Stimulated activated CD8-positive, alpha-beta memory T cell treated with anti-CD3 and anti-CD28 coated beads, Interleukin-7, amount 100 ng/mL, for 24 hours (primary cell): ENCODE measurements around the gene CASZ1.

ENCODE experiments used
- DNase-seq: peaks from one replicate; pipeline ENCODE4 v3.0.0-alpha.2; 2020; ENCODE audit warnings: low read depth

The CASZ1 gene

GRCh38 chr1:10685196-10685807, 111.1 kb downstream of the CASZ1 start:
- no peak for DNase-seq

- no peak for DNase-seq
Observed at GRCh38 chr1:10684221-10684620, 112.2 kb downstream of the CASZ1 start.

- no peak for DNase-seq
Observed at GRCh38 chr1:10682449-10683309, 113.8 kb downstream of the CASZ1 start.

GRCh38 chr1:10682108-10682445, 114.4 kb downstream of the CASZ1 start:
- DNase-seq: no peak

GRCh38 chr1:10681296-10682107, 114.9 kb downstream of the CASZ1 start:
- no peak for DNase-seq

GRCh38 chr1:10680487-10680886, 116.0 kb downstream of the CASZ1 start:
- no peak for DNase-seq

GRCh38 chr1:10679496-10680220, 116.8 kb downstream of the CASZ1 start:
- DNase-seq: no peak

GRCh38 chr1:10678852-10679251, 117.6 kb downstream of the CASZ1 start:
- no peak for DNase-seq

- no peak for DNase-seq
Observed at GRCh38 chr1:10678402-10678801, 118.0 kb downstream of the CASZ1 start.

GRCh38 chr1:10677491-10678391, 118.7 kb downstream of the CASZ1 start:
- no peak for DNase-seq

GRCh38 chr1:10676963-10677362, 119.5 kb downstream of the CASZ1 start:
- DNase-seq: no peak

GRCh38 chr1:10675813-10676212, 120.6 kb downstream of the CASZ1 start:
- DNase-seq: no peak

- no peak for DNase-seq
Observed at GRCh38 chr1:10674700-10675609, 121.5 kb downstream of the CASZ1 start.

- DNase-seq: no peak
Observed at GRCh38 chr1:10674222-10674621, 122.2 kb downstream of the CASZ1 start.

GRCh38 chr1:10673109-10673711, 123.2 kb downstream of the CASZ1 start:
- DNase-seq: no peak

GRCh38 chr1:10672343-10673050, 123.9 kb downstream of the CASZ1 start:
- DNase-seq: no peak

- DNase-seq: no peak
Observed at GRCh38 chr1:10671622-10672342, 124.7 kb downstream of the CASZ1 start.

- DNase-seq: no peak
Observed at GRCh38 chr1:10671090-10671489, 125.4 kb downstream of the CASZ1 start.
